Trophoblast cell (in vitro differentiated cells and primary cell): ENCODE results near the gene IP6K1.

ENCODE experiments used
- DNase-seq, 2 donors: peaks; one replicate each; pipeline ENCODE4 v3.0.0-alpha.2; 2016
- H2AFZ ChIP-seq: 2 replicates; pipeline ENCODE4 v1.6.1; 2013; ENCODE audit warnings: low read length, moderate library complexity, mild to moderate bottlenecking; ENCODE audit not compliant: insufficient read depth, poor library complexity
- H2AK5ac ChIP-seq: 2 replicates; pipeline ENCODE4 v1.6.1; 2013; ENCODE audit warnings: mild to moderate bottlenecking, low read length
- H2BK120ac ChIP-seq: 2 replicates; pipeline ENCODE4 v1.6.1; 2013; ENCODE audit warnings: low read length, mild to moderate bottlenecking, moderate library complexity; ENCODE audit not compliant: insufficient read depth, poor library complexity
- H2BK12ac ChIP-seq: 2 replicates; pipeline ENCODE4 v1.6.1; 2013; ENCODE audit warnings: mild to moderate bottlenecking, low read length, moderate library complexity
- H2BK5ac ChIP-seq: 2 replicates; pipeline ENCODE4 v1.6.1; 2013; ENCODE audit warnings: low read length, low read depth, moderate library complexity, mild to moderate bottlenecking; ENCODE audit not compliant: poor library complexity
- H3K14ac ChIP-seq: 2 replicates; pipeline ENCODE4 v1.6.1; 2013; ENCODE audit warnings: mild to moderate bottlenecking, low read length
- H3K18ac ChIP-seq: 2 replicates; pipeline ENCODE4 v1.6.1; 2013; ENCODE audit warnings: mild to moderate bottlenecking, low read length
- H3K23ac ChIP-seq: 2 replicates; pipeline ENCODE4 v1.6.1; 2013; ENCODE audit warnings: low read length
- H3K27ac ChIP-seq: 2 replicates; pipeline ENCODE4 v1.5.1; 2013; ENCODE audit warnings: low read depth, mild to moderate bottlenecking, inconsistent platforms, low read length, moderate library complexity
- H3K27me3 ChIP-seq: 2 replicates; pipeline ENCODE4 v1.6.1; 2013; ENCODE audit warnings: inconsistent platforms, mild to moderate bottlenecking, low read length, moderate library complexity; ENCODE audit not compliant: insufficient read depth
- H3K36me3 ChIP-seq, 2 experiments: 1 replicate in 1 of 2; 2 replicates in 1 of 2; pipeline ENCODE4 v1.6.1; 2013; ENCODE audit warnings: low read length in 2 of 2, mild to moderate bottlenecking in 2 of 2, moderate library complexity in 1 of 2; ENCODE audit not compliant: insufficient read depth in 2 of 2, control insufficient read depth in 1 of 2
- H3K4ac ChIP-seq: 2 replicates; pipeline ENCODE4 v1.6.1; 2013; ENCODE audit warnings: low read depth, mild to moderate bottlenecking, low read length, moderate library complexity
- H3K4me1 ChIP-seq, 2 experiments: 1 replicate in 1 of 2; 2 replicates in 1 of 2; pipeline ENCODE4 v1.6.1; 2013; ENCODE audit warnings: low read length in 2 of 2, mild to moderate bottlenecking in 2 of 2, moderate library complexity in 1 of 2; ENCODE audit not compliant: insufficient read depth in 2 of 2, control insufficient read depth in 1 of 2
- H3K4me2 ChIP-seq: 2 replicates; pipeline ENCODE4 v1.6.1; 2013; ENCODE audit warnings: inconsistent platforms, mild to moderate bottlenecking, low read length, moderate library complexity
- H3K4me3 ChIP-seq: 2 replicates; pipeline ENCODE4 v1.5.1; 2013; ENCODE audit warnings: mild to moderate bottlenecking, low read depth, low read length, inconsistent platforms
- H3K79me1 ChIP-seq: one replicate; pipeline ENCODE4 v1.6.1; 2013; ENCODE audit warnings: low read length
- H3K79me2 ChIP-seq: 2 replicates; pipeline ENCODE4 v1.6.1; 2013; ENCODE audit warnings: low read length, mild to moderate bottlenecking; ENCODE audit not compliant: control insufficient read depth, insufficient read depth, poor library complexity
- H3K9ac ChIP-seq: 2 replicates; pipeline ENCODE4 v1.6.1; 2013; ENCODE audit warnings: mild to moderate bottlenecking, low read length
- H3K9me3 ChIP-seq: 2 replicates; pipeline ENCODE4 v1.6.1; 2013; ENCODE audit warnings: low read depth, mild to moderate bottlenecking, control low read depth, inconsistent platforms, low read length; ENCODE audit not compliant: insufficient read depth
- H4K12ac ChIP-seq: 2 replicates; pipeline ENCODE4 v1.6.1; 2013; ENCODE audit warnings: low read depth, mild to moderate bottlenecking, low read length, moderate library complexity
- H4K8ac ChIP-seq: 2 replicates; pipeline ENCODE4 v1.6.1; 2013; ENCODE audit warnings: low read depth, mild to moderate bottlenecking, low read length, moderate library complexity
- H4K91ac ChIP-seq: one replicate; pipeline ENCODE4 v1.6.1; 2013; ENCODE audit warnings: low read depth, mild to moderate bottlenecking, low read length, moderate library complexity
- WGBS: extraction: QIAGEN DNeasy Blood & Tissue Kit; methylation state at CpG from one replicate; pipeline ENCODE4 v1.1.7; 2013; ENCODE audit warnings: missing lambda C conversion rate; ENCODE audit not compliant: insufficient read length, insufficient coverage; ENCODE audit errors: extremely low coverage; 5-methylcytosine and 5-hydroxymethylcytosine counted together

IP6K1 gene

GRCh38 chr3:49732597-49732996, 53.7 kb downstream of the IP6K1 start:
- Histone ChIP-seq H3K4me1 (no peaks in the 10 kb centered on the region), H4K91ac (no peak overlapping the region), H3K9me3 (no peaks in the 10 kb centered on the region), H3K9ac (no peak overlapping the region), H3K27me3 (no peaks in the 10 kb centered on the region), H3K4me2 (no peak overlapping the region), H3K4me3 (no peak overlapping the region), H4K12ac (no peak overlapping the region), H3K18ac (no peak overlapping the region), H3K79me1 (no peaks in the 10 kb centered on the region), H4K8ac (no peak overlapping the region), H3K14ac (no peak overlapping the region), H2BK120ac (no peak overlapping the region), H3K23ac (no peak overlapping the region), H2AK5ac (no peak overlapping the region), H3K79me2 (no peaks in the 10 kb centered on the region), H2BK5ac (no peak overlapping the region), H2BK12ac (no peak overlapping the region), H2AFZ (no peak overlapping the region), H3K27ac (no peak overlapping the region), H3K4ac (no peak overlapping the region), H3K36me3 (peaks cover 29 to 43% of the 10 kb centered on the region in 2 experiments)
- no CpG with 5 or more reads among the region's 11 CpGs for WGBS
- DNase-seq = no peak

DNA sequence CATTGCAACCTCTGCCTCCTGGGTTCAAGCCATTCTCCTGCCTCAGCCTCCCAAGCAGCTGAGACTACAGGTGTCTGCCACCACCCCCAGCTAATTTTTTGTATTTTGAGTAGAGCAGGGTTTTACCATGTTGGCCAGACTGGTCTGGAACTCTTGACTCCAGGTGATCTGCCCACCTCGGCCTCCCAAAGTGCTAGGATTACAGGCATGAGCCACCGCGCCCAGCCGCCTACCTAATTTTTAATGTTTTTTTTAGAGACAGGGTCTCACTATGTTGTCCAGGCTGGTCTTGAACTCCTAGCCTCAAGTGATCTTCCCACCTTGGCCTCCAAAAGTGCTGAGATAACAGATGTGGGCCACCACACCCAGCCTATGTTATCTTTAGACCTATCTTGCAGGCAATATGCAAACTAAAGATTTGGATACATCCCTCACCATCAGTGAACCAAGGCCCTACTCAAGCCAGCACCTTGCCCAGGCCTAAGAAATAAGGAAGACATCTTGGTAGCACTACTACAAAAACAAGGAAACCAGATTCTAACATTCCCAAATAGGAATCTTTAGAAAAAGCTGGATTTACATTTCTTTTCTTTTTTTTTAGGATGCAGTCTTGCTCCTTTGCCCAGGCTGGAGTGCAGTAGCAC, 56.3 kb downstream of the IP6K1 start:
- no peak for DNase-seq
- Histone ChIP-seq H3K9me3 (no peaks in the 10 kb centered on the region), H2BK120ac (no peak overlapping the region), H2AFZ (no peak overlapping the region), H2BK12ac (no peak overlapping the region), H3K79me1 (no peaks in the 10 kb centered on the region), H3K23ac (no peak overlapping the region), H3K27ac (no peak overlapping the region), H3K4me1 (no peaks in the 10 kb centered on the region), H3K4me3 (no peak overlapping the region), H3K27me3 (no peaks in the 10 kb centered on the region), H3K79me2 (no peaks in the 10 kb centered on the region), H4K8ac (no peak overlapping the region), H3K18ac (no peak overlapping the region), H3K9ac (no peak overlapping the region), H3K4me2 (no peak overlapping the region), H3K36me3 (peaks cover 47 to 58% of the 10 kb centered on the region in 2 experiments), H3K4ac (no peak overlapping the region), H3K14ac (no peak overlapping the region), H4K91ac (no peak overlapping the region), H2BK5ac (no peak overlapping the region), H4K12ac (no peak overlapping the region), H2AK5ac (no peak overlapping the region)
- WGBS = no CpG with 5 or more reads among the region's 4 CpGs

- Histone ChIP-seq H2AFZ (no peak overlapping the region), H3K27ac (no peak overlapping the region), H2BK120ac (no peak overlapping the region), H3K36me3 (peaks cover 41 to 47% of the 10 kb centered on the region in 2 experiments), H3K27me3 (no peaks in the 10 kb centered on the region), H2BK12ac (no peak overlapping the region), H3K79me1 (peaks cover 9% of the 10 kb centered on the region), H4K12ac (no peak overlapping the region), H4K91ac (no peak overlapping the region), H3K9me3 (no peaks in the 10 kb centered on the region), H3K4me3 (no peak overlapping the region), H3K79me2 (peaks cover 9% of the 10 kb centered on the region), H3K9ac (no peak overlapping the region), H2BK5ac (no peak overlapping the region), H3K14ac (no peak overlapping the region), H3K4ac (no peak overlapping the region), H3K18ac (no peak overlapping the region), H2AK5ac (no peak overlapping the region), H3K23ac (no peak overlapping the region), H4K8ac (no peak overlapping the region), H3K4me2 (no peak overlapping the region), H3K4me1 (peaks cover 4 to 9% of the 10 kb centered on the region in 2 experiments)
- WGBS = no CpG with 5 or more reads among the region's 15 CpGs
- DNase-seq = no peak
These were observed 58.4 kb downstream of the IP6K1 start for GRCh38 chr3:49727924-49728361.

- DNase-seq = no peak
These were observed 59.0 kb downstream of the IP6K1 start for GRCh38 chr3:49727154-49727923.

More at GRCh38 chr3:49727154-49727923, 59.0 kb downstream of the IP6K1 start:
- Histone ChIP-seq H3K79me2 (peaks cover 9% of the 10 kb centered on the region), H4K8ac (no peak overlapping the region), H3K79me1 (peaks cover 9% of the 10 kb centered on the region), H3K27ac (no peak overlapping the region), H3K36me3 (peaks cover 41 to 47% of the 10 kb centered on the region in 2 experiments), H2BK120ac (no peak overlapping the region), H2AFZ (no peak overlapping the region), H3K9ac (no peak overlapping the region), H3K4me1 (peaks cover 8 to 12% of the 10 kb centered on the region in 2 experiments), H2AK5ac (no peak overlapping the region), H2BK5ac (no peak overlapping the region), H3K4ac (no peak overlapping the region), H3K23ac (no peak overlapping the region), H3K27me3 (no peaks in the 10 kb centered on the region), H3K4me3 (no peak overlapping the region), H3K18ac (no peak overlapping the region), H3K14ac (no peak overlapping the region), H2BK12ac (no peak overlapping the region), H4K91ac (no peak overlapping the region), H3K4me2 (no peak overlapping the region), H3K9me3 (peaks cover 2% of the 10 kb centered on the region), H4K12ac (no peak overlapping the region)
- no CpG with 5 or more reads among the region's 19 CpGs for WGBS
